GM21526 (cell line): ENCODE measurements around the gene ARHGEF40.
A peak's percentile ranks its signal among the peaks of the same experiment; 100 is the strongest.

ENCODE experiments used
- ATAC-seq: cut with Tn5 transposase; IDR thresholded peaks from one replicate; pipeline ENCODE4 v1.9.1; 2021; ENCODE audit warnings: moderate library complexity; ENCODE audit not compliant: unreplicated experiment, low FRiP score

ARHGEF40 gene

DNA sequence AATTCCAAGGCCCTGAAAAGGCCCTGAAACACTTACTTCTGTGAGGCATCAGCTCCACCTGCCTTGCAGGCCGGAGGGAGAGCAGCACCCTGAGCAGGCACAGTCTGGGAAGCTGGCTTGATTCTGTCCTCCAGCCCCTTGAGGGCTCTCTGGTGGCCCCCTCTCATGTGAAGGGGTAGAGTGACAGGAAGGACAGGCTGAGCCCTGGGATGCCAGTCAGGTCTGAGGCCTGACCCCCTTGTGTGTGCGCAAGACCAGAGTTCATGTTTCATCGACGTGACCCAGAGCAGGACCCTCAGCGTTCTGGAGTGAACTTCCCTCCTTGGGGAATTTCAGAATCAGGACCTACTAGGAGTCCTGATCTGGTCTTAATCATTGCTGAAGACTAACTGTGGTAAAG, 11.2 kb upstream of the ARHGEF40 start:
- no peak for ATAC-seq

DNA sequence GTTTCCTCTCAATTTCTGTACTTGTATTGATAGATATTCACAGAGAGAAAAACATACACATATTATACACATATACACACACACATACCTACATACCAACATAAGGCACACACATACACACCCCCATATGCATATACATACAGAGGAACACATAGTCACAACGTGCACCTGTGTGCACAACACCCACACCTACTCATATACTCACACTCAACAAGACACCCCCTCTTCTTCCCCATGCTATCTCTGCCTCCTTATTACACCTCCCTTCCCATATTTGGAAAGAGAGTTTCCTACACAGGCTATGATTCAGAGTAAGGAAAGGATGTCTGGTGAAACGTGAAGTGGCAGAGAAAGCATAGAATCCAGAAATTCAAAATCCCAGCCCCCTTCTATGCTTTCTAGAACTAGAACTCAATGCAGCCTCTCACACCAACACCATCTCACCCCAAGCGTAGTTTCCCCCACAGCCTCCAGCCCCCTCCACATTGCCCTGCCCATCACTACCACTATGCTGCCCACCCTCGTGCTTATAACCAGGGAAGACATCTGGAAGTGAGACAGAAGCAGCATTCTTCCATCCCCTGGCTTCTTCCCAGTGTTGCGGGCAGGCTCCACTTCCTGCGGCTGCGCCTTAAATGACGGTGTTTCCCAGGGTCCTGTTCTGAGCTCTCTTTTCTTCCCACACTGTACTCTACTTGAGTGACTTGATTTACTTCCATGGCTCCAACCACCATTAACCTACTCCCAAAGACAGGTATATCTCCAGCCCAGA, 10.1 kb upstream of the ARHGEF40 start:
- no peak for ATAC-seq

DNA sequence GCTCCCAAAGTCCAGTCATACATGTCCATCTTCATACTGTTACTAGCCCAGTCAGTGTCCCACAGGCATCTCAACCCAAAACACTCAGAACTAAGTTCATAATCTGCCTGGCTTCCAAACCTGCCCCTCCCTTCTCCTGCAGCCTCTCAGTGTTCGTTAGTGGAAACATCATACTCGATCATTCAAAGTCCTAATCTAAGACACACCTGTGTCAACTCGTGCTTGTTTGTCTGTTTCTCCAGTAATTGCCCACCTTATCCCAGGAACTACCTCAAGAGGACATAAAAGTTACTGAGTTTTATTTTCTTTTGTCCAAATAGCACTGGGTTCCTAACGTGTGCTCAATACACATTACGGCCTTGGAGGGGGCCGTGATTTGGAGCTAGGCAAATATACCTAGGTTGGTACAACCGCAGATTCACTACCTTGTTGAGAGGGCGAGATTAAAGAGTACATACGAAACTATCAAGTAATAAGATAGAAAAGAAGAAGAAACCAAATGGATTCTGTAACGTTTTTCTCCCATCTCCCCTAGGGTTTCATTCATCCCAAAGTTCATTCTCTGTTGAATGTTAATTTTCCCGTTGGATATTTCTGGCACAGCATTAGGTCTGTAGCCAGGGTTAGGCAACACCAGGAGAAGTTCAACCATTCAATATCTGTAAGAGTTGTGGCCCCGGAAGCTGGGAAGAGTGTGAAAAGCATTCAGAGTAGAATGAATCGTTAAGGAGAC, 9.3 kb upstream of the ARHGEF40 start:
- ATAC-seq, result no peak

- no peak for ATAC-seq
Observed at GRCh38 chr14:21061347-21061668, 8.8 kb upstream of the ARHGEF40 start.

DNA sequence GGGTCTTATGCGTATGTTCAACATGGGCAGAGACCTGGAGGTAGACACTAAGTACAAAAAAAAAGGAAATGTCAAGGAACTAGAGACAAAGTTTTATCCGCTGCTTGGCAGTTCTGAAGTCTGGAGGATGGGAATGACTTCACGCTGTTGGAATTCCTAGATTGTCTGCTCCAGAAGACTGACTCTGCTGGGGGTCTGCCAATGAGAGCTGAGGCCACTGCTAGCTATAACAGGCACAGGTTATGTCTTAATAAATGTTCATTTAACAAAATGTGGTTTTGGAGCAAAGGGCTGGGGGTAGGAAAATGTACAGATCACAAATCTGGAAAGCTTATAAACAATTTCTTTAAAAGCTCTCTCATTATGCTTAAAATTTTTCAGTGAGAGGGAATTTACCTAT, 6.6 kb upstream of the ARHGEF40 start:
- no peak for ATAC-seq

DNA sequence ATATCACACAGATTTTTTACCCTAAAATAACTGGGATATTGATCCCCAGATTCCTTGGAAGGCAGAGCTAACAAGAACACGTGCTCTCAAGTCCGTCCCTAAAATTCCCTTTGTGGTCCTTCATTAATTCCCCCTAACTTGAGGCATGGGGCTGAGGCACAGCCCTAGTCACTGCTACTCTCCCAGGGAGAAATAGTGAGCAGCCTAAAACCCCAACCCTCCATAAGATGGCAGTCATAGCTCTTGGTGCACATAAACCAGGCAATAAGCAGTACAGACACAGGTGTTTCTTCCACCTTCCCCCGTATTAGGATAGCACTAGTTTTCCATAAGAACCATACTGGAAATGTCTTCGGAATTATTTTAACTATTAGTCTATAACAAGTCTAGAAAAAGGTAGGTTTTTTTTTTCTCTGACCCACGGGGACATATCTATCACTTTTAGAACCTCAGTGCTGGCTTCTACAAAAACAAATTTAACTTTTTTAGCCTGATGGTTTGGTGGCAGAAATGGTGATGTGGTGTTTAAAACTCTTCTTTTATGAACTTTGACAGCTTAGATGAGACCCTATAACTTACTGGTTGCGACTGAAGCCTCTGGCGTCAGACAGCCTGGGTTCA, 3.1 kb upstream of the ARHGEF40 start:
- no peak for ATAC-seq

GRCh38 chr14:21068521-21069387, 1.4 kb upstream of the ARHGEF40 start:
- no peak for ATAC-seq

DNA sequence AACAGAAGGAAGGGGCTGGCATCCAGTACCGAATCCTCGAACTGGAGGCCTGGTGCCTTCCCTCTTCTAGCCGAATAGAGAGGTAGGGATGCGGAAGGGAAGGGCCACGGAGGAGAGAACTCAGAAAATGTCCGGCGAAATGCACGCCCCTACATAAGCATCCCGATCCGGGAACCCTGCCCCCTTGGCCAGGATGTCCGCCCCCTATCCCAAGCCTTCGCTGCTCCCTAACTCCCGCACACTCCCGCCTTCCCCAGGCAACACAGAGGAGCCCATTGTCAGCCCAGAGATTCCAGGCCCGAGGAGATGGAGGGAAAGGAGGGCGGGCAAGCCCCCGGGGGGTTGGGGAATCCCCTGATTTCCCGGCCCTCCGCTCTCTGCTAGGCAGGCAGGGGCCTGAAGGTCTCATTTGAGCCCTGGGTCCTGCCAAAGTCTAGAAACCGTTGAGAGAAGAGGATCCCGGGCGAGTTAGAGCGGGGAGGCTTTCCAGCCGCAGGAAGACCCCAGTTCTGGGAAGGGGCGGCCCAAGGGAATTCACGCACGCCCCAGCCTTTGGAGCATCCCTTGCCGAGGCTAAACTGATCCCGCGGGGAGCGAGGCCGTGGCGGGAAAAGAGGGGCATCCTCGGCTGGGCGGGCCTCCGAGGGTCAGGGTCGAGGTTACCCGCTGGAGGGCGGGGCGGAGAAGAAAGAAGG, 569 bp upstream of the ARHGEF40 start:
- ATAC-seq, result no peak

DNA sequence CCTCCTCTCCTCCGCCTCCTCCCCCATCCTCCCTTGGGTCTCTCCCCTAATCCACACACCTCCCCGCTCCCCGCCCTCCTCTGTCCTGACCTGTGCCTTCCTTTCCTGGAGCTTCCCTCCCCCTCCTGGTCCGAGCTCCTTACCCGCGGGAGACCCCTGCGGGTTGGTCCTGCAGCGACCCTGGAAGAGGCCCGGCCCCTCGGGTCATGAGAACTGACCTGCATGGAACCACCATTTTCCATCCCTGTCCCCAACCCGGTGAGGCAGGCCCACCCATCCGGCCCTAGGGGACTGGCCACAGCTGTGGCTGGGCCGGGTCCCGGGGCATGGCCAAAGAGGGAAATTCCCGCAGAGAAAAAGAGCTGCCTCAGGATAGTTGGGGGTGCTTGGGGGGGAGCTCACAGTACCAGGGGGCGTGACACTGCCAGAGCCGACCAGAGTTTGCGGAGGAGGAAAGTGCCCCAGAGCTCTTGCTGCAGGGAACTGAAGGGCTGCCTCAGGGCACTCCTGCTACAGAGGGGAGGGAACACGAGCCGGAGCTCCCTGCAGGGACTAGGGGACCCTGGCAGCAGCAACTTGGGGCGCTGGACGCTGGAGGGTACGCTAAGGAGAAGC, 613 bp downstream of the ARHGEF40 start:
- ATAC-seq, result no peak

- peak; percentile 67 for ATAC-seq
Observed at GRCh38 chr14:21071225-21072030, 1.3 kb downstream of the ARHGEF40 start.

GRCh38 chr14:21072031-21072473, 1.9 kb downstream of the ARHGEF40 start:
- ATAC-seq, result no peak

DNA sequence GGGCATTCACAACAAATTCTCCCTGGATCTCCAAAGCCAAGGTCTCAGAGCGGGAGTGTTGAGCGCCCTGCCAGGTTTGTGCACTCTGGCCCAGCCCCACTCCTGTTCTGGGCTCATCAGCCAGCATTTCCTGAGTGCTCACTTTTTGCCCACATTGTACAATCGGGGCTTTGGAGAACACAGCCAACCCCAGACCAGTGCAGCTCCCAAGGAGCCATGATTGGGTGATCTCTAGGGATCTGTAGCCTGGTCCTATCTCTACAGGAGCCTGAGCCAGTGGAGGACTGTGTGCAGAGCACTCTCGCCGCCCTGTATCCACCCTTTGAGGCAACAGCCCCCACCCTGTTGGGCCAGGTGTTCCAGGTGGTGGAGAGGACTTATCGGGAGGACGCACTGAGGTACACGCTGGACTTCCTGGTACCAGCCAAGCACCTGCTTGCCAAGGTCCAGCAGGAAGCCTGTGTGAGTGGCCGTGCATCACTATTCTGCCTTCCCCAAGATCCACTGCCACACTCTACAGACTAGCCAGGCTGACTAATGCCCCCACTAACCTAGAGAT, 2.8 kb downstream of the ARHGEF40 start:
- ATAC-seq, result no peak

DNA sequence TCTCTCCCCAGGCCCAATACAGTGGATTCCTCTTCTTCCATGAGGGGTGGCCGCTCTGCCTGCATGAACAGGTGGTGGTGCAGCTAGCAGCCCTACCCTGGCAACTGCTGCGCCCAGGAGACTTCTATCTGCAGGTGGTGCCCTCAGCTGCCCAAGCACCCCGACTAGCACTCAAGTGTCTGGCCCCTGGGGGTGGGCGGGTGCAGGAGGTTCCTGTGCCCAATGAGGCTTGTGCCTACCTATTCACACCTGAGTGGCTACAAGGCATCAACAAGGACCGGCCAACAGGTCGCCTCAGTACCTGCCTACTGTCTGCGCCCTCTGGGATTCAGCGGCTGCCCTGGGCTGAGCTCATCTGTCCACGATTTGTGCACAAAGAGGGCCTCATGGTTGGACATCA, 3.8 kb downstream of the ARHGEF40 start:
- no peak for ATAC-seq

- no peak for ATAC-seq
Observed at GRCh38 chr14:21074398-21075272, 4.5 kb downstream of the ARHGEF40 start.

DNA sequence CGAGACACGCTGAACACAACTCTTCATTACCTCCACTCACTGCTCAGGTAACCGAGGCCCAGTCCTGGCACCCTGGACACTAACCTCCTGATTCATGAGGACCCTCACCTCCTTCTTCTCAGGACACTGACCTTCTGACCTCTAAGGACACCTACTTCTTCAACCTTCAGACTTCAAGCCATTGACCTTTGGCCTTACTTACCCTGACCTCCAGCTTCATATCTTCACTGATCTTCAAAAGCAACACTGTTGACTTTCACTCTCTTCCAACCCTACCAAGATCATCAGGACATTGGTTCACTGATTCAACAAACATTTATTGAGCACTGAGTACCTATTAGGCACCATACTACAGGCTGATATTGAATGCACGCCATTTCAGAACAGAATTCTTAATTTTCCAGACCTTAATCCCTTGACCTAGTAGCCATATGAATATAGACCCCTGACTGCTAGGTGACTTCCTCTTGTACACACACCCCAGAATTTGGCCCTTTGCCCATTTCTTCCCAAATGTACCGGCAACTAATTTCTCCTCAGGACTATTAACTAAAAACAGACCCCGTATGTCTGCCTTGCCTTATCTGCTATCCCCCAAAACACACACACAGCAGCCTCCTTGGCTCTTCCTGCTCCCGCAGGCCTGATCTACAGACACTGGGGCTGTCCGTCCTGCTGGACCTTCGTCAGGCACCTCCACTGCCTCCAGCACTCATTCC, 5.8 kb downstream of the ARHGEF40 start:
- no peak for ATAC-seq

- ATAC-seq, result no peak
Observed at GRCh38 chr14:21077672-21078071, 7.6 kb downstream of the ARHGEF40 start.

DNA sequence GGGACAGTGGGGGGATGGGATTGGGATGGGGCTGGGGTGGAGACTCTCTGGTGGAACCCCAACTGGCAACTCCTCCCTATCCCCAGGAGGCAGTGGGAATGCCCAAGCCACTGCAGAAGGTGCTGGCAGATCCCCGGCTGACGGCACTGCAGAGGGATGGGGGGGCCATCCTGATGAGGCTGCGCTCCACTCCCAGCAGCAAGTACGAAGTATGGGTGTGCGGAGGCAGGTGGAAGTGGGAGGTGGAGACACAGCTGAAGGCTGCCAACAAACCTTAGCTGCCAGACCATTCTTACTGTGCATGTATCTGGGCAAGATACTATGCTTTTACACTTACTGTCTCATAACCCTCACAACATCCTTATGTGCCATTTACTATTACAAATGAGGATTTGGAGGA, 8.2 kb downstream of the ARHGEF40 start:
- ATAC-seq, result no peak
